Endothelial cell of umbilical vein (primary cell): ENCODE data around the gene SYNPR. TPM values are rescaled to one million over a fixed set of nuclear protein-coding genes. Genes with fewer than 3 reads are reported as not detected.

ENCODE experiments used
- BruUV-seq: library from RNA; stranded (reverse); fragments of 400-500 nt; replicated peaks from 2 replicates; lab custom pipeline; 2021; lab: Mats Ljungman, UMichigan
- CTCF ChIA-PET: fragments of 300-600, 350-600 bp; sonication (Branson Sonifier 250); formaldehyde crosslinking; loops from one replicate; lab custom pipeline; 2021; ENCODE audit warnings: antibody characterized with exemption, inconsistent platforms; lab: Charles Lee
- POLR2A ChIA-PET: fragments of 300-600, 350-600 bp; sonication (Branson Sonifier 250); formaldehyde crosslinking; loops from one replicate; lab custom pipeline; 2021; ENCODE audit warnings: antibody characterized with exemption, inconsistent platforms; lab: Charles Lee
- DNase-seq: peaks from one replicate; pipeline ENCODE4 v3.0.0-alpha.2; 2011; ENCODE audit warnings: low read depth, low spot score
- FAIRE-seq: peaks from 2 replicates; lab custom pipeline; 2011; peaks lifted over from hg19 to GRCh38; lab: Jason Lieb, UNC
- H2AFZ ChIP-seq: 2 replicates; pipeline ENCODE4 v1.6.0; 2012; ENCODE audit warnings: low read depth, low read length, control low read depth, inconsistent platforms
- H3K27ac ChIP-seq: 2 replicates; pipeline ENCODE4 v1.5.1; 2011; ENCODE audit warnings: low read depth, mild to moderate bottlenecking, control low read depth, low read length, moderate library complexity; ENCODE audit not compliant: insufficient read depth
- H3K27me3 ChIP-seq, 2 experiments: 2 replicates each; pipeline versions ENCODE4 v1.6.0 to v1.6.1; 2011; ENCODE audit warnings: low read length in 2 of 2, mixed read lengths in 1 of 2; ENCODE audit not compliant: control insufficient read depth in 2 of 2, insufficient read depth in 2 of 2
- H3K36me3 ChIP-seq, 2 experiments: 2 replicates in 1 of 2; 3 replicates in 1 of 2; pipeline ENCODE4 v1.5.1; 2011; ENCODE audit warnings: low read length in 2 of 2, mild to moderate bottlenecking in 1 of 2, moderate library complexity in 1 of 2; ENCODE audit not compliant: control insufficient read depth in 2 of 2, insufficient read depth in 2 of 2; ENCODE audit errors: extremely low read depth in 1 of 2
- H3K4me1 ChIP-seq: 3 replicates; pipeline ENCODE4 v1.5.1; 2011; ENCODE audit warnings: mild to moderate bottlenecking, low read length; ENCODE audit not compliant: control insufficient read depth, insufficient read depth; ENCODE audit errors: extremely low read depth
- H3K4me2 ChIP-seq: 2 replicates; pipeline ENCODE4 v1.6.1; 2011; ENCODE audit warnings: low read length, control low read depth, mixed read lengths; ENCODE audit not compliant: insufficient read depth
- H3K4me3 ChIP-seq, 3 experiments: fragments of 200-600 bp in 1 of 3; sonication (generic), shearing (Covaris generic) in 1 of 3; replicated peaks in 1 of 3; 2 replicates each; pipeline ENCODE4 v1.5.1; 2011 to 2016; ENCODE audit warnings: control low read depth in 3 of 3, low read length in 3 of 3, mild to moderate bottlenecking in 2 of 3, inconsistent platforms in 1 of 3, low read depth in 1 of 3, moderate library complexity in 1 of 3; ENCODE audit not compliant: insufficient read depth in 1 of 3
- H3K79me2 ChIP-seq: 2 replicates; pipeline ENCODE4 v1.6.0; 2012; ENCODE audit warnings: low read length, inconsistent platforms; ENCODE audit not compliant: control insufficient read depth, insufficient read depth
- H3K9ac ChIP-seq: replicated peaks from 2 replicates; pipeline ENCODE3; 2011; ENCODE audit warnings: low read length, control low read depth; ENCODE audit not compliant: insufficient read depth; ENCODE audit errors: extremely low read depth
- H3K9me1 ChIP-seq: replicated peaks from 3 replicates; pipeline ENCODE4 v1.6.0; 2011; ENCODE audit warnings: mild to moderate bottlenecking, low read length; ENCODE audit not compliant: control insufficient read depth, insufficient read depth; ENCODE audit errors: extremely low read depth
- H3K9me3 ChIP-seq: replicated peaks from 2 replicates; pipeline ENCODE4 v1.5.1; 2012; ENCODE audit warnings: low read length, inconsistent platforms; ENCODE audit not compliant: control insufficient read depth, insufficient read depth
- H4K20me1 ChIP-seq: replicated peaks from 2 replicates; pipeline ENCODE3; 2011; ENCODE audit warnings: mild to moderate bottlenecking, low read length; ENCODE audit not compliant: control insufficient read depth, insufficient read depth; ENCODE audit errors: extremely low read depth
- CTCF ChIP-seq, 2 donors: IDR thresholded peaks; 1 replicate in 1 of 2; 2 replicates in 1 of 2; pipeline ENCODE4 v1.5.1; 2011; ENCODE audit warnings: low read length in 2 of 2, mild to moderate bottlenecking in 2 of 2, moderate library complexity in 2 of 2, control low read depth in 1 of 2, inconsistent platforms in 1 of 2, low read depth in 1 of 2; ENCODE audit not compliant: insufficient read depth in 1 of 2; ENCODE audit errors: extremely low read depth in 1 of 2
- EZH2 ChIP-seq: IDR thresholded peaks from 2 replicates; pipeline ENCODE4 v1.6.1; 2012; ENCODE audit warnings: borderline replicate concordance, low read depth, mild to moderate bottlenecking, moderate library complexity, low read length, inconsistent platforms; ENCODE audit not compliant: severe bottlenecking
- FOS ChIP-seq: IDR thresholded peaks from 2 replicates; pipeline ENCODE4 v1.6.1; 2011; ENCODE audit warnings: mild to moderate bottlenecking, low read length, moderate library complexity, borderline replicate concordance; ENCODE audit not compliant: insufficient read depth
- GATA2 ChIP-seq: IDR thresholded peaks from 2 replicates; pipeline ENCODE4 v1.7.0; 2011; ENCODE audit warnings: low read depth, mild to moderate bottlenecking, moderate library complexity, mixed read lengths, low read length; ENCODE audit not compliant: insufficient read length, insufficient read depth
- JUN ChIP-seq: IDR thresholded peaks from 2 replicates; pipeline ENCODE4 v1.6.1; 2011; ENCODE audit warnings: borderline replicate concordance, low read depth; ENCODE audit not compliant: insufficient read length, insufficient read depth
- MAX ChIP-seq: IDR thresholded peaks from 2 replicates; pipeline ENCODE4 v1.6.1; 2011; ENCODE audit not compliant: insufficient read depth, insufficient read length
- MYC ChIP-seq: IDR thresholded peaks from one replicate; pipeline ENCODE4 v1.6.1; 2011; ENCODE audit warnings: mild to moderate bottlenecking, low read depth, low read length
- POLR2A ChIP-seq: IDR thresholded peaks from 2 replicates; pipeline ENCODE4 v1.6.1; 2012; ENCODE audit warnings: low read depth, mild to moderate bottlenecking, control low read depth, low read length
- POLR2AphosphoS5 ChIP-seq: IDR thresholded peaks from 2 replicates; pipeline ENCODE4 v1.6.1; 2012; ENCODE audit warnings: low read depth, mild to moderate bottlenecking, control low read depth, low read length, moderate library complexity; ENCODE audit not compliant: insufficient read depth
- dilution Hi-C: fragments of 300-500 bp; cut with MboI; formaldehyde crosslinking; loops from one replicate; pipeline ENCODE4 v1.15.0; 2019; ENCODE audit warnings: low sequenced_read_pairs; ENCODE audit not compliant: extremely low pct_ligation_motif_present
- intact Hi-C: fragments of 100-400 bp; cut with micrococcal nuclease; formaldehyde crosslinking; loops from one replicate; pipeline ENCODE4 v1.10.0; 2022
- polyA plus RNA-seq, 4 experiments: library from polyadenylated mRNA; depleted of rRNA in 3 of 4; stranded (reverse) in 3 of 4; unstranded in 1 of 4; fragments of >200 nt; gene quantifications; 2 replicates each; pipeline versions ENCODE4 v1.2.1 to v1.2.3, GENCODE V29; 2011 to 2012; ENCODE audit warnings: missing spikeins in 1 of 4
- total RNA-seq: library from RNA; stranded (reverse); gene quantifications from 2 replicates; pipeline ENCODE4 v1.2.3, GENCODE V29; 2021

SYNPR gene
- total and polyA plus RNA-seq, 2 donors (not counting 3 experiments of a cell fraction or from before 2014, with no cell fraction given) = not detected

DNA sequence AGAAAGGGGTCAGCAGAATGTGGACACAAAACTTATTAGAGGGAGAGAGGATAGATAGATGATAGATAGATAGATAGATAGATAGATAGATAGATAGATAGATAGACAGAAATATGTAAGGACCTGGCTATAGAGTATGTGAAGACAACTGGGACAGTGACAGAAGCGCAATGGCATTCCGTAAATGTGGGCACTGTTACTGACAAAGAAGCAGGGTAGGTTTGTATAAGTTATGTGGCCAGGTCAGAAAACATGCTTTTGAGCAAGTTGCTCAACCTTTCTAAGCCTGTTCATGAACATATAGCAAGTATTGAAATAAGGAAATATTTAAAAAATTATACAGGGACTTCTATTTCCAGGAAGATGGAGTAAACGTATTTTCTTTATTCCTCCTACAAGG lies 357.1 kb downstream of the SYNPR start:
- dilution Hi-C loops = no loop called here
- no TSS peak for BruUV-seq

More for the DNA sequence above, 357.1 kb downstream of the SYNPR start:
- Histone ChIP-seq H3K27me3 (no peaks in the 10 kb centered on the region), H3K4me2 (no peak overlapping the region), H3K36me3 (no peaks in the 10 kb centered on the region), H3K9me3 (no peaks in the 10 kb centered on the region), H3K9ac (no peak overlapping the region), H3K79me2 (no peaks in the 10 kb centered on the region), H2AFZ (no peak overlapping the region), H3K4me1 (no peaks in the 10 kb centered on the region), H3K9me1 (no peaks in the 10 kb centered on the region), H3K4me3 (no peak overlapping the region), H4K20me1 (no peaks in the 10 kb centered on the region), H3K27ac (no peak overlapping the region)
- no peak for DNase-seq
- ChIA-PET CTCF (no interaction called here), POLR2A (no interaction called here)
- TF ChIP-seq MAX (no peak), JUN (no peak), FOS (no peak), EZH2 (no peak), CTCF (IDR thresholded peaks at IDR 0.05; ENCODE audit: extremely low read depth in 1 of 2, insufficient read depth in 1 of 2, low read depth in 1 of 2, low read length in 2 of 2) (no peak), POLR2AphosphoS5 (no peak), POLR2A (no peak), MYC (no peak), GATA2 (no peak)
- FAIRE-seq = no peak
- intact Hi-C loops = no loop called here
